H1 (cell line): ENCODE measurements around the gene MAD2L2. TPM values are rescaled to one million over a fixed set of nuclear protein-coding genes. Genes with fewer than 3 reads are reported as not detected.
A peak's percentile ranks its signal among the peaks of the same experiment; 100 is the strongest.

ENCODE experiments used
- CTCF ChIA-PET: fragments of 300-600 bp; sonication (Branson Sonifier 250); formaldehyde crosslinking; loops from one replicate; lab custom pipeline; 2021; ENCODE audit not compliant: partially characterized antibody; lab: Charles Lee
- POLR2A ChIA-PET: fragments of 300-600 bp; sonication (Branson Sonifier 250); formaldehyde crosslinking; loops from one replicate; lab custom pipeline; 2021; ENCODE audit warnings: inconsistent platforms; ENCODE audit not compliant: partially characterized antibody; lab: Charles Lee
- DNase-seq, 2 experiments: peaks; one replicate each; pipeline versions ENCODE4 v3.0.0 to v3.0.0-alpha.2; 2010 to 2022; ENCODE audit warnings: low spot score in 2 of 2, low read depth in 1 of 2, mixed read lengths in 1 of 2
- FAIRE-seq: peaks from 2 replicates; lab custom pipeline; 2011; peaks lifted over from hg19 to GRCh38; lab: Jason Lieb, UNC
- H2AFZ ChIP-seq: 2 replicates; pipeline ENCODE4 v1.8.1; 2012; ENCODE audit warnings: low read length, inconsistent platforms
- H2AK5ac ChIP-seq: 2 replicates; pipeline ENCODE4 v1.6.1; 2013; ENCODE audit warnings: low read depth, low read length
- H2BK120ac ChIP-seq: replicated peaks from 2 replicates; pipeline ENCODE3; 2013; ENCODE audit warnings: low read depth, low read length, inconsistent platforms
- H2BK12ac ChIP-seq: 2 replicates; pipeline ENCODE4 v1.6.1; 2013; ENCODE audit warnings: low read depth, low read length
- H2BK15ac ChIP-seq: 2 replicates; pipeline ENCODE4 v1.6.1; 2013; ENCODE audit warnings: low read length
- H2BK20ac ChIP-seq: 2 replicates; pipeline ENCODE4 v1.6.1; 2013; ENCODE audit warnings: low read length
- H2BK5ac ChIP-seq: 2 replicates; pipeline ENCODE4 v1.6.1; 2013; ENCODE audit warnings: low read depth, low read length
- H3K14ac ChIP-seq: 2 replicates; pipeline ENCODE4 v1.6.1; 2013; ENCODE audit warnings: inconsistent platforms; ENCODE audit not compliant: insufficient read length
- H3K18ac ChIP-seq: 2 replicates; pipeline ENCODE4 v1.6.1; 2013; ENCODE audit warnings: low read length; ENCODE audit errors: extremely low read depth
- H3K23ac ChIP-seq: 2 replicates; pipeline ENCODE4 v1.6.1; 2013; ENCODE audit warnings: inconsistent platforms; ENCODE audit not compliant: insufficient read length
- H3K23me2 ChIP-seq: 2 replicates; pipeline ENCODE4 v1.6.1; 2013; ENCODE audit warnings: low read depth, low read length
- H3K27ac ChIP-seq: 2 replicates; pipeline ENCODE4 v1.6.1; 2011; ENCODE audit warnings: low read depth, low read length, inconsistent platforms
- H3K27me3 ChIP-seq, 4 experiments: replicated peaks in 1 of 4; 1 replicate in 1 of 4; 2 replicates in 3 of 4; pipeline versions ENCODE4 v1.6.1 to v1.8.1; 2011 to 2013; ENCODE audit warnings: low read length in 3 of 4, mild to moderate bottlenecking in 3 of 4, inconsistent platforms in 2 of 4, mixed read lengths in 2 of 4, moderate library complexity in 1 of 4; ENCODE audit not compliant: control insufficient read depth in 3 of 4, insufficient read depth in 3 of 4; ENCODE audit errors: extremely low read depth in 1 of 4
- H3K36me3 ChIP-seq, 4 experiments: 2 replicates each; pipeline versions ENCODE4 v1.6.1 to v1.8.1; 2011 to 2013; ENCODE audit warnings: mild to moderate bottlenecking in 4 of 4, low read length in 3 of 4, moderate library complexity in 2 of 4, control low read depth in 1 of 4, inconsistent platforms in 1 of 4; ENCODE audit not compliant: insufficient read depth in 4 of 4, control insufficient read depth in 2 of 4
- H3K4ac ChIP-seq: replicated peaks from 2 replicates; pipeline ENCODE3; 2013; ENCODE audit warnings: low read length, low read depth, mixed read lengths, inconsistent platforms; ENCODE audit not compliant: insufficient read length
- H3K4me1 ChIP-seq, 4 experiments: replicated peaks in 1 of 4; 1 replicate in 1 of 4; 2 replicates in 3 of 4; pipeline versions ENCODE4 v1.6.1 to v1.8.1; 2011 to 2013; ENCODE audit warnings: low read length in 3 of 4, inconsistent platforms in 2 of 4, mixed read lengths in 1 of 4; ENCODE audit not compliant: insufficient read depth in 4 of 4, control insufficient read depth in 3 of 4
- H3K4me2 ChIP-seq, 2 experiments: 2 replicates each; pipeline versions ENCODE4 v1.6.1 to v1.8.1; 2011 to 2013; ENCODE audit warnings: low read depth in 2 of 2, low read length in 2 of 2, control low read depth in 1 of 2, inconsistent platforms in 1 of 2, mild to moderate bottlenecking in 1 of 2; ENCODE audit not compliant: insufficient read depth in 1 of 2
- H3K4me3 ChIP-seq, 4 experiments: fragments of 200-600, 300-600 bp in 1 of 4; sonication (generic), shearing (Covaris generic), sonication (Bioruptor Twin) in 1 of 4; 2 replicates each; pipeline versions ENCODE4 v1.5.1 to v1.8.1; 2011 to 2016; ENCODE audit warnings: low read length in 4 of 4, low read depth in 3 of 4, control low read depth in 2 of 4, inconsistent platforms in 2 of 4, mild to moderate bottlenecking in 2 of 4, mixed read lengths in 1 of 4, moderate library complexity in 1 of 4; ENCODE audit not compliant: insufficient read depth in 2 of 4; ENCODE audit errors: extremely low read depth in 1 of 4
- H3K56ac ChIP-seq: replicated peaks from 2 replicates; pipeline ENCODE3; 2013; ENCODE audit warnings: low read depth, mild to moderate bottlenecking, mixed read lengths, low read length, inconsistent platforms; ENCODE audit not compliant: insufficient read length
- H3K79me1 ChIP-seq: 2 replicates; pipeline ENCODE4 v1.6.1; 2013; ENCODE audit warnings: low read depth, low read length, control low read depth
- H3K79me2 ChIP-seq, 2 experiments: 2 replicates each; pipeline versions ENCODE4 v1.6.1 to v1.8.1; 2012 to 2013; ENCODE audit warnings: low read length in 2 of 2, mild to moderate bottlenecking in 2 of 2, inconsistent platforms in 1 of 2; ENCODE audit not compliant: insufficient read depth in 2 of 2, control insufficient read depth in 1 of 2
- H3K9ac ChIP-seq, 4 experiments: replicated peaks in 1 of 4; 1 replicate in 1 of 4; 2 replicates in 3 of 4; pipeline versions ENCODE4 v1.6.1 to v1.8.1; 2011 to 2013; ENCODE audit warnings: low read depth in 3 of 4, low read length in 3 of 4, control low read depth in 2 of 4, mild to moderate bottlenecking in 2 of 4, moderate library complexity in 2 of 4, inconsistent platforms in 1 of 4; ENCODE audit errors: extremely low read depth in 1 of 4
- H3K9me3 ChIP-seq, 2 experiments: 2 replicates each; pipeline versions ENCODE4 v1.6.1 to v1.8.1; 2012 to 2013; ENCODE audit warnings: mild to moderate bottlenecking in 2 of 2, moderate library complexity in 2 of 2, control low read depth in 1 of 2, inconsistent platforms in 1 of 2, low read depth in 1 of 2, low read length in 1 of 2, mixed read lengths in 1 of 2; ENCODE audit not compliant: insufficient read depth in 2 of 2
- H4K20me1 ChIP-seq, 2 experiments: replicated peaks in 1 of 2; 2 replicates each; pipeline versions ENCODE3 to v1.8.1; 2011 to 2013; ENCODE audit warnings: inconsistent platforms in 2 of 2, low read length in 2 of 2, mild to moderate bottlenecking in 1 of 2; ENCODE audit not compliant: insufficient read depth in 2 of 2, control insufficient read depth in 1 of 2
- H4K5ac ChIP-seq: 2 replicates; pipeline ENCODE4 v1.6.1; 2013; ENCODE audit warnings: low read length, low read depth, mixed read lengths, inconsistent platforms; ENCODE audit not compliant: insufficient read length
- H4K8ac ChIP-seq: 2 replicates; pipeline ENCODE4 v1.8.0; 2013; ENCODE audit warnings: mild to moderate bottlenecking, moderate library complexity, low read length, inconsistent platforms; ENCODE audit not compliant: insufficient read depth; ENCODE audit errors: extremely low read depth
- H4K91ac ChIP-seq: replicated peaks from 2 replicates; pipeline ENCODE3; 2013; ENCODE audit warnings: low read length, mixed read lengths, inconsistent platforms; ENCODE audit not compliant: insufficient read length
- CTBP2 ChIP-seq: IDR thresholded peaks from 2 replicates; pipeline ENCODE4 v1.7.0; 2011; ENCODE audit warnings: borderline replicate concordance, mild to moderate bottlenecking, moderate library complexity, mixed read lengths, low read length; ENCODE audit not compliant: insufficient read depth, insufficient read length
- EZH2 ChIP-seq: fragments of 200-600 bp; sonication (generic); IDR thresholded peaks from 2 replicates; pipeline ENCODE4 v1.7.1; 2012; ENCODE audit warnings: low read depth, mild to moderate bottlenecking, moderate library complexity, low read length, inconsistent platforms; ENCODE audit not compliant: severe bottlenecking
- FOSL1 ChIP-seq: IDR thresholded peaks from 2 replicates; pipeline ENCODE4 v1.6.1; 2011; ENCODE audit warnings: mild to moderate bottlenecking, low read depth, low read length, moderate library complexity; ENCODE audit not compliant: insufficient read depth
- PHF8 ChIP-seq: fragments of 200-600 bp; sonication (generic); conservative IDR thresholded peaks from 2 replicates; pipeline ENCODE4 v1.7.1; 2012; ENCODE audit warnings: low read depth, mild to moderate bottlenecking, inconsistent platforms, low read length, moderate library complexity
- RNF2 ChIP-seq: fragments of 200-900, 300-1000 bp; sonication (generic); IDR thresholded peaks from 2 replicates; pipeline ENCODE4 v1.7.1; 2016; ENCODE audit warnings: borderline replicate concordance, low read depth, mild to moderate bottlenecking, antibody characterized with exemption, low read length; ENCODE audit not compliant: poor library complexity, severe bottlenecking; ENCODE audit errors: missing control alignments
- TEAD4 ChIP-seq: IDR thresholded peaks from 2 replicates; pipeline ENCODE4 v1.6.1; 2012; ENCODE audit warnings: low read depth, low read length, inconsistent platforms, mixed read lengths
- YY1 ChIP-seq: IDR thresholded peaks from 2 replicates; pipeline ENCODE4 v1.6.1; 2011; ENCODE audit warnings: low read depth, mild to moderate bottlenecking, low read length
- WGBS, 2 experiments: shearing (Covaris generic) in 1 of 2; methylation state at CpG; one replicate each; pipeline versions ENCODE4 v1.1.6 to v1.1.7; 2013 to 2015; ENCODE audit warnings: low lambda C conversion rate in 2 of 2, mixed read lengths in 2 of 2, inconsistent platforms in 1 of 2, low coverage in 1 of 2, missing lambda C conversion rate in 1 of 2; ENCODE audit not compliant: insufficient replicate concordance in 2 of 2, insufficient coverage in 1 of 2, insufficient read length in 1 of 2; ENCODE audit errors: extremely low coverage in 1 of 2, missing lambda C conversion rate in 1 of 2; 5-methylcytosine and 5-hydroxymethylcytosine counted together
- polyA plus RNA-seq, 7 experiments: library from polyadenylated mRNA; depleted of rRNA in 3 of 7; stranded (reverse) in 5 of 7; unstranded in 2 of 7; fragments of >200 nt in 5 of 7; fragments of 200-250 nt in 2 of 7; gene quantifications; 1 replicate in 5 of 7; 2 replicates in 1 of 7; 4 replicates in 1 of 7; pipeline versions ENCODE4 v1.2.1 to v1.2.3, GENCODE V29; 2011 to 2013; ENCODE audit warnings: missing spikeins in 2 of 7, mixed read lengths in 2 of 7
- total RNA-seq: library from RNA; stranded (reverse); fragmentation: NEBNext Ultra II Directional; extraction: Animal tissue kit (Norgen Biotek cat#: 25700); gene quantifications from 2 replicates; pipeline ENCODE4 v1.2.1, GENCODE V29; 2021
- TF ChIP-seq, protein P1 (sequence below): IDR thresholded peaks from 2 replicates; pipeline ENCODE4 v1.6.1; 2012; ENCODE audit warnings: low read length, inconsistent platforms

Gene MAD2L2
- total and polyA plus RNA-seq, 2 of the 8 experiments (the other 6 are each of a cell fraction or from before 2014, with no cell fraction given): 310 to 469 TPM

GRCh38 chr1:11701981-11702803 lies 21.2 kb upstream of the MAD2L2 start:
- peak overlapping the region; percentile 89 for H4K91ac ChIP-seq
- H3K23ac ChIP-seq: no peak overlapping the region
- H3K9me3 ChIP-seq: no peaks in the 10 kb centered on the region
- peaks cover 6 to 13% of the 10 kb centered on the region in 2 experiments; a peak in 2 of 4 replicates for H3K79me2 ChIP-seq
- peaks cover 0 to 7% of the 10 kb centered on the region in 2 experiments for H4K20me1 ChIP-seq
- H4K8ac ChIP-seq: peak overlapping the region; percentile 26; the same call in 1 of the 2 replicates
- 0 out of 7 replicates have a peak overlapping the region, but pooled peaks of 1 of the 4 experiments have one; percentile 12 for H3K9ac ChIP-seq
- peak overlapping the region; percentile 96 for H3K4ac ChIP-seq
- H2BK15ac ChIP-seq: peak overlapping the region; percentile 99
- ChIA-PET POLR2A (interaction anchor here (2.4 to 32.0 kb wide), 3 partner anchors 13 to 37 kb away, joined by 13 to 1025 read pairs (median 329); partner anchors contain the start of genes DRAXIN, FBXO6 and MAD2L2), CTCF (interaction anchor here (0.7 to 9.2 kb wide), 3 partner anchors 9 to 21 kb away, joined by 3 to 266 read pairs (median 58); partner anchors contain the start of genes DRAXIN and MAD2L2)
- peaks cover 9% of the 10 kb centered on the region for H3K79me1 ChIP-seq
- H2AFZ ChIP-seq: no peak overlapping the region
- FAIRE-seq: peak; percentile 42
- peak overlapping the region; percentile 100 for H2AK5ac ChIP-seq
- H2BK5ac ChIP-seq: peak overlapping the region; percentile 92
- peak overlapping the region; percentile 100; the same call in 1 of the 2 replicates for H2BK12ac ChIP-seq
- no peak overlapping the region for H4K5ac ChIP-seq
- peaks cover 0 to 6% (median 0%) of the 10 kb centered on the region in 4 experiments; a peak in 1 of 8 replicates for H3K36me3 ChIP-seq
- DNase-seq: no peak
- H3K23me2 ChIP-seq: peaks cover 6% of the 10 kb centered on the region
- H3K14ac ChIP-seq: no peak overlapping the region
- H3K27me3 ChIP-seq: no peaks in the 10 kb centered on the region; a peak in 1 of 7 replicates
- peaks cover 7 to 43% (median 29%) of the 10 kb centered on the region in 4 experiments for H3K4me1 ChIP-seq
- H3K4me3 ChIP-seq: no peak overlapping the region
- H2BK120ac ChIP-seq: peak overlapping the region; percentile 74
- no peak overlapping the region for H3K56ac ChIP-seq
- no peak overlapping the region for H3K18ac ChIP-seq
- H3K4me2 ChIP-seq: no peak overlapping the region
- peak overlapping the region; percentile 68 for H2BK20ac ChIP-seq
- H3K27ac ChIP-seq: no peak overlapping the region
- 86 to 100% methylated on average over 3 to 15 of the region's 15 CpGs for WGBS, 2 experiments
- TF ChIP-seq CTBP2: no peak
- TF ChIP-seq TEAD4: no peak
- no peak for TF ChIP-seq YY1
- TF ChIP-seq FOSL1: no peak
- TF ChIP-seq, protein P1, sequence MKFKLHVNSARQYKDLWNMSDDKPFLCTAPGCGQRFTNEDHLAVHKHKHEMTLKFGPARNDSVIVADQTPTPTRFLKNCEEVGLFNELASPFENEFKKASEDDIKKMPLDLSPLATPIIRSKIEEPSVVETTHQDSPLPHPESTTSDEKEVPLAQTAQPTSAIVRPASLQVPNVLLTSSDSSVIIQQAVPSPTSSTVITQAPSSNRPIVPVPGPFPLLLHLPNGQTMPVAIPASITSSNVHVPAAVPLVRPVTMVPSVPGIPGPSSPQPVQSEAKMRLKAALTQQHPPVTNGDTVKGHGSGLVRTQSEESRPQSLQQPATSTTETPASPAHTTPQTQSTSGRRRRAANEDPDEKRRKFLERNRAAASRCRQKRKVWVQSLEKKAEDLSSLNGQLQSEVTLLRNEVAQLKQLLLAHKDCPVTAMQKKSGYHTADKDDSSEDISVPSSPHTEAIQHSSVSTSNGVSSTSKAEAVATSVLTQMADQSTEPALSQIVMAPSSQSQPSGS: no peak
- no peak for TF ChIP-seq EZH2
- TF ChIP-seq PHF8: no peak
- TF ChIP-seq RNF2: no peak
